Endothelial cell of umbilical vein (primary cell): ENCODE data around the gene CT47C1. TPM values are rescaled to one million over a fixed set of nuclear protein-coding genes. Genes with fewer than 3 reads are reported as not detected.

Source experiments
- polyA plus RNA-seq, 4 experiments: library from polyadenylated mRNA; depleted of rRNA in 3 of 4; stranded (reverse) in 3 of 4; unstranded in 1 of 4; fragments of >200 nt; gene quantifications; 2 replicates each; pipeline versions ENCODE4 v1.2.1 to v1.2.3, GENCODE V29; 2011 to 2012; ENCODE audit warnings: missing spikeins in 1 of 4
- total RNA-seq: library from RNA; stranded (reverse); gene quantifications from 2 replicates; pipeline ENCODE4 v1.2.3, GENCODE V29; 2021

CT47C1 gene
- total and polyA plus RNA-seq, 2 donors (not counting 3 experiments of a cell fraction or from before 2014, with no cell fraction given): not detected

Other genes starting within 250 kb of the CT47C1 start
- gene ZCCHC12, start 249.2 kb upstream of the CT47C1 start, total RNA-seq: 0.18 and 0.29 TPM in 2 replicates
- 0.10 and 0.21 TPM in 2 replicates for gene ZCCHC12, start 249.2 kb upstream of the CT47C1 start, polyA plus RNA-seq
- gene LONRF3, start 98.4 kb upstream of the CT47C1 start, total RNA-seq: 7.9 and 13.3 TPM in 2 replicates
- 4.1 and 4.4 TPM in 2 replicates for gene LONRF3, start 98.4 kb upstream of the CT47C1 start, polyA plus RNA-seq
- gene KIAA1210, start 54.8 kb downstream of the CT47C1 start, total RNA-seq: not detected in 2 replicates
- gene KIAA1210, start 54.8 kb downstream of the CT47C1 start, polyA plus RNA-seq: not detected in 2 replicates
- 59.2 and 61.8 TPM in 2 replicates for gene PGRMC1, start 163.3 kb downstream of the CT47C1 start, total RNA-seq
- 37.4 and 43.7 TPM in 2 replicates for gene PGRMC1, start 163.3 kb downstream of the CT47C1 start, polyA plus RNA-seq